Measurements from ENCODE around the gene DDX56.

DNA sequence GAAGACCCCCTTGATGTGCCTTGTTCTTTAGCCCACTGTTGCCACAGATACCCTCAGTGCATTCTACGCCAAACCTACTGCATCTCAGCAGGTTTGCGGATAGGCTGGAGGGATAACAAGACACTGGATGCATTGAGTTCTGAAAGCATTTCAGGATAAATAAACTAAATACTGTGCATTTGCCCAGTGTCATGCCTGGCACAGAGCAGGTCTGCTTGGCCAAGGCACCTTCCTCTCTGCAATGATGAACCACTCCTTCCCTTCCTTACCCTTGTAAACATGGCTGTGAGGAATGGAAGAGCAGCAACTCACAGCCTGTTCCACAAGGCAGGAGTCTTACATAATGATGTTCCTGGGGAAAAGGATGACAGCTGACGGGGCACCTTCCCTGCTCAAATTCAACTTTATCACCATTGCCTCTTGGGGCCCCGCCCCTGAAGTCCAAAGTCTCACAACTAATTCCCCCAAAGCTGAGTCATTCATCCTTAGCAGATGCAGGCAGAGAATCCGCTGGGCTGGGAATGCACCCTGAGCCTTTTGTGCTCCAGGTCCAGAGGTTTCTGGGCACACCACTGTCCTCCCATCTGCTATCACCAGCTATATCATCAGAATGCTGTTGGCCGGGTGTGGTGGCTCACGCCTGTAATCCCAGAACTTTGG, 11.6 kb downstream of the DDX56 start:
- TF ChIP-seq, protein P1, sequence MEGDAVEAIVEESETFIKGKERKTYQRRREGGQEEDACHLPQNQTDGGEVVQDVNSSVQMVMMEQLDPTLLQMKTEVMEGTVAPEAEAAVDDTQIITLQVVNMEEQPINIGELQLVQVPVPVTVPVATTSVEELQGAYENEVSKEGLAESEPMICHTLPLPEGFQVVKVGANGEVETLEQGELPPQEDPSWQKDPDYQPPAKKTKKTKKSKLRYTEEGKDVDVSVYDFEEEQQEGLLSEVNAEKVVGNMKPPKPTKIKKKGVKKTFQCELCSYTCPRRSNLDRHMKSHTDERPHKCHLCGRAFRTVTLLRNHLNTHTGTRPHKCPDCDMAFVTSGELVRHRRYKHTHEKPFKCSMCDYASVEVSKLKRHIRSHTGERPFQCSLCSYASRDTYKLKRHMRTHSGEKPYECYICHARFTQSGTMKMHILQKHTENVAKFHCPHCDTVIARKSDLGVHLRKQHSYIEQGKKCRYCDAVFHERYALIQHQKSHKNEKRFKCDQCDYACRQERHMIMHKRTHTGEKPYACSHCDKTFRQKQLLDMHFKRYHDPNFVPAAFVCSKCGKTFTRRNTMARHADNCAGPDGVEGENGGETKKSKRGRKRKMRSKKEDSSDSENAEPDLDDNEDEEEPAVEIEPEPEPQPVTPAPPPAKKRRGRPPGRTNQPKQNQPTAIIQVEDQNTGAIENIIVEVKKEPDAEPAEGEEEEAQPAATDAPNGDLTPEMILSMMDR (IDR thresholded peaks at IDR 0.05; ENCODE audit: insufficient read depth, low read depth, low read length): no peak
- TF ChIP-seq EZH2 (IDR thresholded peaks at IDR 0.05; ENCODE audit: insufficient read depth, low read length): no peak
